Lung (tissue), 12 donors: ENCODE data around the gene DNM1L. TPM values are rescaled to one million over a fixed set of nuclear protein-coding genes. Genes with fewer than 3 reads are reported as not detected.

Experiments
- ATAC-seq: fragments of 200-7000 bp; cut with Tn5 transposase; one replicate; pipeline ENCODE4 v1.9.1; 2020; ENCODE audit warnings: moderate number of reproducible peaks; ENCODE audit not compliant: insufficient read depth, low FRiP score
- DNase-seq, 3 donors: peaks; one replicate each; pipeline ENCODE4 v3.0.0-alpha.2; 2013 to 2017
- H3K27ac ChIP-seq, 2 donors: one replicate each; pipeline ENCODE4 v1.5.1; 2013; ENCODE audit warnings: mild to moderate bottlenecking in 2 of 2, moderate library complexity in 2 of 2, control low read depth in 1 of 2, inconsistent platforms in 1 of 2, low read depth in 1 of 2, low read length in 1 of 2
- H3K27me3 ChIP-seq, 3 donors: one replicate each; pipeline ENCODE4 v1.5.1; 2013; ENCODE audit warnings: low read length in 2 of 3; ENCODE audit not compliant: control insufficient read depth in 3 of 3, insufficient read depth in 3 of 3
- H3K36me3 ChIP-seq, 4 donors: one replicate each; pipeline ENCODE4 v1.5.1; 2013; ENCODE audit warnings: low read length in 4 of 4, mild to moderate bottlenecking in 1 of 4, moderate library complexity in 1 of 4; ENCODE audit not compliant: control insufficient read depth in 4 of 4, insufficient read depth in 4 of 4
- H3K4me1 ChIP-seq, 5 donors: one replicate each; pipeline ENCODE4 v1.5.1; 2013; ENCODE audit warnings: low read length in 5 of 5, mild to moderate bottlenecking in 2 of 5, moderate library complexity in 1 of 5; ENCODE audit not compliant: control insufficient read depth in 5 of 5, insufficient read depth in 5 of 5
- H3K4me3 ChIP-seq: one replicate; pipeline ENCODE4 v1.5.1; 2013; ENCODE audit warnings: mild to moderate bottlenecking, control low read depth, moderate library complexity
- H3K9ac ChIP-seq, 2 donors: one replicate each; pipeline ENCODE4 v1.5.1; 2013; ENCODE audit warnings: low read length in 2 of 2, control low read depth in 1 of 2; ENCODE audit not compliant: insufficient read depth in 1 of 2
- H3K9me3 ChIP-seq, 4 donors: one replicate each; pipeline ENCODE4 v1.5.1; 2013; ENCODE audit warnings: low read length in 3 of 4, mild to moderate bottlenecking in 1 of 4, moderate library complexity in 1 of 4; ENCODE audit not compliant: control insufficient read depth in 4 of 4, insufficient read depth in 3 of 4
- CTCF ChIP-seq: IDR thresholded peaks from 2 replicates; pipeline ENCODE4 v1.5.1; 2012; ENCODE audit warnings: mild to moderate bottlenecking; ENCODE audit errors: control extremely low read depth, extremely low read depth
- WGBS, 2 donors: extraction: QIAGEN DNeasy Blood & Tissue Kit; methylation state at CpG; one replicate each; pipeline ENCODE4 v1.1.7; 2013; 5-methylcytosine and 5-hydroxymethylcytosine counted together
- polyA plus RNA-seq, 2 donors: library from polyadenylated mRNA; stranded (reverse); fragments of 200-250 nt; gene quantifications; one replicate each; pipeline ENCODE4 v1.2.1, GENCODE V29; 2013
- total RNA-seq, 2 donors: library from RNA; depleted of rRNA in 1 of 2; stranded (reverse); fragments of >200 nt in 1 of 2; gene quantifications; one replicate each; pipeline ENCODE4 v1.2.1, GENCODE V29; 2014 to 2021
- donor health status: control.
- donor health status: control.
- donor health status: Bipolar disorder and iron deficiency.
- donor health status: healthy.
- donor health status: DM: yes; HTN: yes; CAD: no.

Gene DNM1L
- total and polyA plus RNA-seq, 4 donors = 27.4 to 88.1 (median 41.0) TPM

- no peak overlapping the region for H3K4me3 ChIP-seq
- peaks cover 0 to 4% (median 0%) of the 10 kb centered on the region in 3 donors for H3K27me3 ChIP-seq
- no peak overlapping the region for H3K27ac ChIP-seq
- DNase-seq (no peak), ATAC-seq (no peak)
- H3K36me3 ChIP-seq = no peaks in the 10 kb centered on the region
- H3K4me1 ChIP-seq = peaks cover 0 to 15% (median under 1%) of the 10 kb centered on the region in 5 donors
- H3K9ac ChIP-seq = no peak overlapping the region
- no peaks in the 10 kb centered on the region for H3K9me3 ChIP-seq
- 34 to 47% methylated on average over 1 of the region's 1 CpG for WGBS, 2 donors
- no peak for TF ChIP-seq CTCF
Observed at GRCh38 chr12:32761716-32762115, 82.6 kb downstream of the DNM1L start.

- 73 to 75% methylated on average over 4 of the region's 4 CpGs for WGBS, 2 donors
- Histone ChIP-seq H3K9ac (no peak overlapping the region), H3K36me3 (no peaks in the 10 kb centered on the region), H3K27ac (no peak overlapping the region), H3K4me3 (no peak overlapping the region), H3K9me3 (no peaks in the 10 kb centered on the region), H3K4me1 (peaks cover 0 to 36% (median 0%) of the 10 kb centered on the region in 5 donors), H3K27me3 (peaks cover 0 to 14% (median 0%) of the 10 kb centered on the region in 3 donors)
- TF ChIP-seq CTCF = no peak
- DNase-seq (peak in 2 of 3 donors; percentile 74 to 80), ATAC-seq (no peak)
Observed at GRCh38 chr12:32765906-32766305, 86.8 kb downstream of the DNM1L start.

- DNase-seq = no peak
Observed at GRCh38 chr12:32768518-32768917, 89.4 kb downstream of the DNM1L start.

More at GRCh38 chr12:32768518-32768917, 89.4 kb downstream of the DNM1L start:
- H3K36me3 ChIP-seq = no peaks in the 10 kb centered on the region
- peaks cover 0 to 36% (median 0%) of the 10 kb centered on the region in 5 donors for H3K4me1 ChIP-seq
- no peaks in the 10 kb centered on the region for H3K9me3 ChIP-seq
- 63 to 87% methylated on average over 4 of the region's 4 CpGs for WGBS, 2 donors
- TF ChIP-seq CTCF = no peak
- H3K27me3 ChIP-seq = peaks cover 0 to 23% (median 0%) of the 10 kb centered on the region in 3 donors
- no peak overlapping the region for H3K27ac ChIP-seq
- H3K4me3 ChIP-seq = no peak overlapping the region
- no peak overlapping the region for H3K9ac ChIP-seq
- no peak for ATAC-seq
